HCT116 (cell line): Measurements from ENCODE around the gene SH2B2. TPM values are rescaled to one million over a fixed set of nuclear protein-coding genes. Genes with fewer than 3 reads are reported as not detected.

ENCODE experiments used
- ATAC-seq: fragments of 200-7000 bp; cut with Tn5 transposase; 2 replicates; pipeline ENCODE4 v1.9.1; 2020; ENCODE audit warnings: mild to moderate bottlenecking, moderate library complexity
- BruUV-seq: library from RNA; stranded (reverse); fragments of 400-500 nt; replicated peaks from 2 replicates; lab custom pipeline; 2021; lab: Mats Ljungman, UMichigan
- CTCF ChIA-PET: fragments of 300-600 bp; sonication (Branson Sonifier 250); formaldehyde crosslinking; loops from one replicate; lab custom pipeline; 2021; ENCODE audit warnings: antibody characterized with exemption; lab: Charles Lee
- POLR2A ChIA-PET: fragments of 300-600, 350-600 bp; sonication (Branson Sonifier 250); formaldehyde crosslinking; loops from one replicate; lab custom pipeline; 2021; ENCODE audit warnings: antibody characterized with exemption; lab: Charles Lee
- RAD21 ChIA-PET, 2 experiments: fragments of 300-600 bp; sonication (Branson Sonifier 250); formaldehyde crosslinking; loops; one replicate each; lab custom pipeline; 2023; ENCODE audit warnings: low total read pairs in 2 of 2; ENCODE audit not compliant: uncharacterized antibody in 2 of 2, unreplicated experiment in 2 of 2, low non-redundant PET in 1 of 2; lab: Charles Lee
- DNase-seq: peaks from one replicate; pipeline ENCODE4 v3.0.0-alpha.2; 2010; ENCODE audit warnings: low read depth, low spot score
- H2AFZ ChIP-seq: fragments of 200-600 bp; shearing (Covaris generic), sonication (generic); 2 replicates; pipeline ENCODE4 v1.6.1; 2017; ENCODE audit warnings: low read depth, mixed run types, mixed read lengths, antibody characterized with exemption, low read length; ENCODE audit not compliant: poor library complexity, severe bottlenecking
- H3K27ac ChIP-seq: 2 replicates; pipeline ENCODE4 v1.5.1; 2012; ENCODE audit warnings: low read depth, low read length
- H3K27me3 ChIP-seq: fragments of 200-600 bp; sonication (generic); 2 replicates; pipeline ENCODE4 v1.6.1; 2016; ENCODE audit warnings: mixed run types, low read length, mixed read lengths; ENCODE audit not compliant: insufficient read depth
- H3K36me3 ChIP-seq, 2 experiments: fragments of 200-500 bp in 1 of 2; fragments of 200-600 bp in 1 of 2; sonication (Bioruptor generic) in 1 of 2; sonication (generic) in 1 of 2; 2 replicates each; pipeline versions ENCODE4 v1.5.1 to v1.6.1; 2014 to 2016; ENCODE audit warnings: low read length in 2 of 2, inconsistent platforms in 1 of 2, mixed read lengths in 1 of 2, mixed run types in 1 of 2; ENCODE audit not compliant: insufficient read depth in 2 of 2, control insufficient read depth in 1 of 2
- H3K4me1 ChIP-seq, 2 experiments: fragments of 200-600 bp in 1 of 2; sonication (generic) in 1 of 2; 2 replicates each; pipeline versions ENCODE4 v1.5.1 to v1.6.1; 2012 to 2017; ENCODE audit warnings: low read length in 2 of 2, inconsistent platforms in 1 of 2, mild to moderate bottlenecking in 1 of 2, mixed read lengths in 1 of 2, mixed run types in 1 of 2, moderate library complexity in 1 of 2; ENCODE audit not compliant: insufficient read depth in 2 of 2, control insufficient read depth in 1 of 2
- H3K4me2 ChIP-seq: fragments of 200-600 bp; sonication (generic); 2 replicates; pipeline ENCODE4 v1.6.1; 2017; ENCODE audit warnings: mixed run types, low read length, mixed read lengths
- H3K4me3 ChIP-seq, 2 experiments: fragments of 200-600 bp in 1 of 2; sonication (generic) in 1 of 2; replicated peaks in 1 of 2; 2 replicates each; pipeline ENCODE4 v1.5.1; 2011 to 2016; ENCODE audit warnings: low read length in 2 of 2, control low read depth in 1 of 2, low read depth in 1 of 2, mild to moderate bottlenecking in 1 of 2, mixed read lengths in 1 of 2, mixed run types in 1 of 2
- H3K79me2 ChIP-seq: fragments of 200-600 bp; sonication (generic); 2 replicates; pipeline ENCODE4 v1.6.1; 2017; ENCODE audit warnings: mild to moderate bottlenecking, mixed run types, low read length, moderate library complexity, mixed read lengths; ENCODE audit not compliant: insufficient read depth
- H3K9ac ChIP-seq: fragments of 200-600 bp; sonication (generic); 2 replicates; pipeline ENCODE4 v1.6.1; 2016; ENCODE audit warnings: low read length, mixed read lengths
- H3K9me2 ChIP-seq: fragments of 200-600 bp; sonication (generic), shearing (Covaris generic); 2 replicates; pipeline ENCODE4 v1.6.1; 2017; ENCODE audit warnings: mixed run types, mild to moderate bottlenecking, moderate library complexity; ENCODE audit not compliant: insufficient read depth
- H3K9me3 ChIP-seq, 2 experiments: fragments of 200-500 bp in 1 of 2; fragments of 200-600 bp in 1 of 2; sonication (Bioruptor generic) in 1 of 2; sonication (generic) in 1 of 2; 2 replicates each; pipeline ENCODE4 v1.6.1; 2014 to 2017; ENCODE audit warnings: low read length in 2 of 2, mixed read lengths in 2 of 2, inconsistent platforms in 1 of 2, low read depth in 1 of 2, mild to moderate bottlenecking in 1 of 2, mixed run types in 1 of 2, moderate library complexity in 1 of 2; ENCODE audit not compliant: control insufficient read depth in 1 of 2, insufficient read depth in 1 of 2
- H4K20me1 ChIP-seq: fragments of 200-600 bp; sonication (generic), shearing (Covaris generic); 2 replicates; pipeline ENCODE4 v1.6.1; 2017; ENCODE audit warnings: mixed run types, mild to moderate bottlenecking, moderate library complexity; ENCODE audit not compliant: insufficient read depth
- CEBPB ChIP-seq: IDR thresholded peaks from 2 replicates; pipeline ENCODE4 v1.6.1; 2012; ENCODE audit warnings: low read depth
- ELF1 ChIP-seq: IDR thresholded peaks from 2 replicates; pipeline ENCODE4 v1.6.1; 2012; ENCODE audit warnings: low read depth, borderline replicate concordance
- EZH2phosphoT487 ChIP-seq: fragments of 200-600 bp; IDR thresholded peaks from 2 replicates; pipeline ENCODE4 v1.6.1; 2018; ENCODE audit warnings: antibody characterized with exemption, borderline replicate concordance
- RAD21 ChIP-seq: IDR thresholded peaks from 2 replicates; pipeline ENCODE4 v1.6.1; 2012; ENCODE audit warnings: low read depth, mild to moderate bottlenecking
- REST ChIP-seq: IDR thresholded peaks from 2 replicates; pipeline ENCODE4 v1.6.1; 2012; ENCODE audit warnings: low read depth
- SIN3A ChIP-seq: IDR thresholded peaks from 2 replicates; pipeline ENCODE4 v1.6.1; 2012; ENCODE audit warnings: low read depth
- SRF ChIP-seq: IDR thresholded peaks from 2 replicates; pipeline ENCODE4 v1.6.1; 2012; ENCODE audit warnings: low read depth
- YY1 ChIP-seq: IDR thresholded peaks from 2 replicates; pipeline ENCODE4 v1.6.1; 2011; ENCODE audit warnings: low read length, low read depth, moderate library complexity, mild to moderate bottlenecking; ENCODE audit not compliant: insufficient replicate concordance; ENCODE audit errors: extremely low read depth
- ZBTB33 ChIP-seq: IDR thresholded peaks from 2 replicates; pipeline ENCODE4 v1.6.1; 2011; ENCODE audit warnings: mild to moderate bottlenecking, low read length, moderate library complexity; ENCODE audit not compliant: insufficient replicate concordance; ENCODE audit errors: extremely low read depth
- intact Hi-C: fragments of 100-400 bp; cut with micrococcal nuclease; formaldehyde crosslinking; loops from 2 replicates; pipeline ENCODE4 v1.10.0; 2022
- total RNA-seq: library from RNA; stranded (reverse); gene quantifications from one replicate; pipeline ENCODE4 v1.2.1, GENCODE V29; 2021; ENCODE audit not compliant: unreplicated experiment

Gene SH2B2
- total RNA-seq, 1 experiment from 2014 or later, result 11.8 TPM

GRCh38 chr7:102291916-102292267 lies 5.2 kb downstream of the SH2B2 start:
- no peak overlapping the region for H3K4me3 ChIP-seq
- no peaks in the 10 kb centered on the region for H3K9me3 ChIP-seq
- no peak overlapping the region for H3K9ac ChIP-seq
- ATAC-seq (no peak), DNase-seq (no peak)
- H3K36me3 ChIP-seq, result no peaks in the 10 kb centered on the region
- RAD21 ChIA-PET, result no interaction called here
- no peaks in the 10 kb centered on the region for H3K27me3 ChIP-seq
- BruUV-seq, result no TSS peak
- POLR2A ChIA-PET, result no interaction called here
- H3K9me2 ChIP-seq, result no peaks in the 10 kb centered on the region
- intact Hi-C loops, result no loop called here
- no peak overlapping the region for H2AFZ ChIP-seq
- CTCF ChIA-PET, result no interaction called here
- no peaks in the 10 kb centered on the region for H4K20me1 ChIP-seq
- no peak overlapping the region for H3K4me2 ChIP-seq
- H3K4me1 ChIP-seq, result peaks cover 10 to 18% of the 10 kb centered on the region in 2 experiments
- no peak overlapping the region for H3K27ac ChIP-seq
- peaks cover 6% of the 10 kb centered on the region; the same call in 1 of the 2 replicates for H3K79me2 ChIP-seq
- TF ChIP-seq REST (no peak), YY1 (no peak), SIN3A (no peak), RAD21 (no peak), SRF (no peak), CEBPB (no peak), EZH2phosphoT487 (no peak), ZBTB33 (no peak), ELF1 (no peak)
